Activated CD4-positive, alpha-beta T cell treated with anti-CD3 and anti-CD28 coated beads, Interleukin-2, amount 50 U/mL, for 24 hours (primary cell): Measurements from ENCODE around the gene LNX2.

Source experiments
- DNase-seq, 2 donors: peaks; one replicate each; pipeline ENCODE4 v3.0.0-alpha.2; 2020; ENCODE audit warnings: low read depth in 1 of 2, low spot score in 1 of 2

The LNX2 gene

GRCh38 chr13:27505792-27506191, 114.5 kb downstream of the LNX2 start:
- no peak for DNase-seq

GRCh38 chr13:27504868-27505194, 115.5 kb downstream of the LNX2 start:
- no peak for DNase-seq

- no peak for DNase-seq
Measured at GRCh38 chr13:27504128-27504867, 116.0 kb downstream of the LNX2 start.

- no peak for DNase-seq
Measured at GRCh38 chr13:27500806-27501534, 119.4 kb downstream of the LNX2 start.

- no peak for DNase-seq
Measured at GRCh38 chr13:27497563-27498230, 122.6 kb downstream of the LNX2 start.

GRCh38 chr13:27496536-27497273, 123.6 kb downstream of the LNX2 start:
- no peak for DNase-seq

GRCh38 chr13:27496006-27496405, 124.3 kb downstream of the LNX2 start:
- DNase-seq, result no peak
